ENCODE data around the gene PCNX2. TPM values are rescaled to one million over a fixed set of nuclear protein-coding genes. Genes with fewer than 3 reads are reported as not detected.

The PCNX2 gene
- total and polyA plus RNA-seq, 11 donors: 0.27 to 5.3 (median 1.9) TPM

GRCh38 chr1:232954594-232955365 lies 340.7 kb downstream of the PCNX2 start:
- Histone ChIP-seq H3K27ac (no peak overlapping the region), H3K4me3 (no peak overlapping the region), H3K9me3 (peaks cover 0 to 15% (median 3%) of the 10 kb centered on the region in 12 donors), H3K27me3 (no peaks in the 10 kb centered on the region), H3K4me1 (peaks cover 0 to 29% (median 18%) of the 10 kb centered on the region in 12 donors), H3K36me3 (peaks cover 0 to 43% (median 31%) of the 10 kb centered on the region in 9 donors)
- no peak for ATAC-seq
- DNase-seq: no peak
- WGBS, 4 donors: 79 to 91% (median 87%) methylated on average over 4 of the region's 4 CpGs
- no peak for TF ChIP-seq CTCF (IDR thresholded peaks at IDR 0.05)
- TF ChIP-seq POLR2A (IDR thresholded peaks at IDR 0.05): no peak
- intact Hi-C loops (cut with DNase I): loop anchor here in 6 of 10 donors (5.0 to 10.0 kb wide), 6 partner anchors 147 to 322 kb away; partner anchors contain the start of genes MAP10 (in 4 of the 6) and SIPA1L2 (in 2 of the 6)

GRCh38 chr1:232952514-232953499 lies 342.7 kb downstream of the PCNX2 start:
- Histone ChIP-seq H3K27me3 (no peaks in the 10 kb centered on the region), H3K9me3 (peaks cover 0 to 5% (median 0%) of the 10 kb centered on the region in 12 donors), H3K36me3 (peaks cover 0 to 23% (median 15%) of the 10 kb centered on the region in 9 donors), H3K4me3 (no peak overlapping the region), H3K4me1 (peaks cover 0 to 32% (median 21%) of the 10 kb centered on the region in 12 donors), H3K27ac (no peak overlapping the region)
- intact Hi-C loops (cut with DNase I): loop anchor here in 7 of 10 donors (2.0 to 10.0 kb wide), 7 partner anchors 146 to 322 kb away; partner anchors contain the start of genes MAP10 (in 4 of the 7) and SIPA1L2 (in 3 of the 7)
- ATAC-seq (peak in 1 of 4 donors; percentile 45), DNase-seq (peak in 1 of 5 donors; percentile 44)
- TF ChIP-seq POLR2A (IDR thresholded peaks at IDR 0.05) (no peak), CTCF (IDR thresholded peaks at IDR 0.05) (peak; percentile 20 to 71 (median 52))
- WGBS, 4 donors: 87 to 95% (median 89%) methylated on average over 2 of the region's 2 CpGs

DNA sequence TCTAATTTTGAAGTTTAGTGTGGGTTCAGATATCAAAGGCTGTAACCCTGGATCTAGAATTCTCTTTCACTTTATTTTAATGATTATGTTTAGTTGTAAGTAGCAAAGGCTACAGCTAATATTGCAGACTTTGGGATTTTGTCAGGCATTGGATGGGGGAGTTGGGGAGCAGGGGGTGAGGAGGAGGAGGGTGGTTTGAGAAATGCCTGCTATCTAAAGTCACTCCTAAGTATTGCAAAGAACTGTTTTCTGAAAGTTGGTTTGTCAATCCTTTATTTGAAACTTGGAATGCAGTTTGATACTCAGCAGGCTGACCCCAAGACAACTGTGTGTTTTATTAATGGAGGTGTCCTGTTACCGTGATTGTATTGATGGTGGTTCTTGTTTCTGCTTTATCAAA lies 343.9 kb downstream of the PCNX2 start:
- peaks cover 0 to 32% (median 21%) of the 10 kb centered on the region in 12 donors for H3K4me1 ChIP-seq
- TF ChIP-seq CTCF (IDR thresholded peaks at IDR 0.05) (no peak), POLR2A (IDR thresholded peaks at IDR 0.05) (no peak)
- DNase-seq: no peak
- 45 to 66% (median 56%) methylated on average over 1 of the region's 1 CpG for WGBS, 4 donors
- peaks cover 0 to 5% (median 0%) of the 10 kb centered on the region in 9 donors for H3K27me3 ChIP-seq
- H3K9me3 ChIP-seq: no peaks in the 10 kb centered on the region
- H3K36me3 ChIP-seq: peaks cover 0 to 11% (median 6%) of the 10 kb centered on the region in 9 donors
- no peak for ATAC-seq
- H3K27ac ChIP-seq: peak overlapping the region in 1 of 12 donors; percentile 94
- H3K4me3 ChIP-seq: peak overlapping the region in 9 of 12 donors; percentile 65 to 100 (median 93)
- intact Hi-C loops (cut with DNase I): loop anchor here in 7 of 10 donors (2.0 to 10.0 kb wide), 7 partner anchors 144 to 321 kb away; partner anchors contain the start of genes MAP10 (in 4 of the 7) and SIPA1L2 (in 3 of the 7)

Data from heart left ventricle (tissue), 16 donors.